SK-MEL-5 (cell line): ENCODE data around the gene ZBTB20. TPM values are rescaled to one million over a fixed set of nuclear protein-coding genes. Genes with fewer than 3 reads are reported as not detected.

ENCODE experiments used
- DNase-seq: peaks from one replicate; pipeline ENCODE4 v3.0.0-alpha.2; 2016; ENCODE audit warnings: low read depth, low spot score
- in situ Hi-C: cut with HindIII; loops from 2 replicates; pipeline ENCODE4 v1.10.0; 2016; ENCODE audit warnings: low sequenced_read_pairs, high pct_unique_total_duplicates, low pct_unique_long_range_greater_than_20kb
- total RNA-seq: library from RNA; depleted of rRNA; stranded (reverse); fragments of >200 nt; shearing (Covaris generic); gene quantifications from 2 replicates; pipeline ENCODE4 v1.2.3, GENCODE V29; 2014

ZBTB20 gene
- total RNA-seq, 1 experiment from 2014 or later: 2.9 TPM

DNA sequence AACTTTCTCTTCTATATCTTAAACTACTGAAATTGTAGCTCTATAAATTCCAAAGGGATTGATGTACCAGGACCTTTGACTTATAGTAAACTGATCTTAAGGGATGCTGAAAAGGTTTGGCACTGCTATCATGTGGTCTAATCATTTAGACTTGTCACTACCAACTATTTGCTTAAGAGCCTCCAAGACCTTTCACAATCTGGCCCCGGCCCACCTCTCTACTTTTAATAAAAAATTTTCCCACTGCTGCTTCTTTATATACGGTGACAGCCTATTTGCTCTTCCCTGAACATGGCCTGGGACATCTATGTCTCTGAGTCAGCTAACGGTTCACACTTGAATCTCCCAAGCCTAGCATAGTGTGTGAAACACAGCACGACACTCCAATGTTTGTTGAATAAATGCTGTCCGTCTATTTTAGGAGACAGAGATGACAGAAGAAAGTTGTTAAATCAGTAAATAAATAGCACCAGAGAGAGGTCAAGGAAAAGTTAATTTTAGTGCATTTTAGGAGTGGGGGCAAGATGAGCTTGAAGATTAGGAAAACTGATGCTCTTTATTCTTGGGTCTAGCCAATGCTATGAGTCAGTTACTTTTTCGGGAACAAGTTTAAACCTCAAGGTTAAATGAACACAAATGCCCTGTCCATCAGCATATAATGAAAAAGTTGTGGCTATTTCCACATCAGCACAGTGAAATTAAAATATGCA is 640.3 kb downstream of the ZBTB20 start:
- no peak for DNase-seq
- in situ Hi-C loops: no loop called here

DNA sequence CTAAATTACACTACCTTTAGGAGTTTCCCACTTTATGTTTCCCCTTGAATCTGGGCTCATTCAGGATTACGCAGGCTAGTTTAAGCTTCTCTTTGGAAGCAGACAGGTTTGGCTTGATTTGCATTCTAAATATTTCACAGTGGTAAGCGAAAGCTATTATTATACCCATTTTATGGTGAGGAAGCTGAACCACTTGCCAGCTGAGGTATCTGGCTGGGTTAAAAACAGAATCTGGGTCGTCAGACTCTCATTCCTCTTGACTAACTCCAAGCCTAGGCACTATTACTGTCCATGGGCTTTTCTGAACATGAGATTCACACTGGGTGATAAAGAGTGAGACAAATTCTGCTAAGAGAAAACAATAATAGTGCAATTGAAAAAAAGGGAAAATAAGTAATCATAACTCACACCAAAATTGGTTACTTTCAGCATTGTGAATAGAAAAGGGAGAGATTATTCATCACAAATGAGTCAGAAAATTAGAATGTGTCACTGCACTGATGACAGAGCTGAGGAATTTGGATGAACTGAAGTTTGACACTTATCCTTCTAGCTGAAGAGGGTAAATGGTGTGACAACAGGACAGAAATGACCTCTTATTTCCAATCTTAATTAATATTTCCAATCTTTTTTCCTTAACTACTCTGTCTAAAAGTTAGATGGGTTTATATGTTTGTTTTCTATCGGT is 642.0 kb downstream of the ZBTB20 start:
- DNase-seq: no peak
- in situ Hi-C loops: no loop called here

DNA sequence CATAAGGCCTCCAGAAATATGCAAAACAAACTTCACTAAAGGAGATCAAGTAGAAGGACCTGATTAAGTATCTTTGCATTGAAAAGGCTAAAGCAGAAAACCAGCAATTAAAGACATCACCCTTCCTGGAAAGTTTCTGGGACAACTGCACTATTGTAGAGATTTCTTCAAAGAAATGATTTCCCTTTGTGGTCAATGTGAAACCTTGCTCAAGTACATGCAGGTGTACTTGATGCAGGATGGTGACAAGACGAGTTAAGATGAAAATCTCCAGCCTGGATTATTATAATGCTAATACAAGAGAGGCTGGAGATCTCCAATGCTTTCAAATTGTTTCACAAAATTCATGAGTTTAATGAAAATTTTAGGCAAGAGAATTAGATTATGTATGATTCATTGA is 644.9 kb downstream of the ZBTB20 start:
- DNase-seq: no peak
- in situ Hi-C loops: no loop called here

DNA sequence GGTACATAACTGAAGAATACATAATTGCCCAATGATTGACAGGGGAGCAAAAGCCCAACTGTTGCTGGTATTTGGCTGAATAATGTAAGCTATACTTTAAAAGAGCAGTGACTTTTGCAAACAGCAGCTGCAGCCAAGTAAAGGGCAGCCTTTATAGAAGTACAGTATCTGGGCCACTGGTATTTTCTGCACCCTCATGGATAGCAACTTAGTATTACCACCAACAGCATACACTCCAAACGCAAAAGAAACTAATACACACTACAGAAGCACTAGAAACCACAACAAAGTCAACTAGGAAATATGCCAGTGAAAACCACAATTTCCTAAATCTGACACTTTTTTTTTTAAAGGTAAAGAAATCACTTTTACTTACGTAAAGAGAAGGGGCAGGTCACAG is 647.1 kb downstream of the ZBTB20 start:
- no peak for DNase-seq
- in situ Hi-C loops: no loop called here

DNA sequence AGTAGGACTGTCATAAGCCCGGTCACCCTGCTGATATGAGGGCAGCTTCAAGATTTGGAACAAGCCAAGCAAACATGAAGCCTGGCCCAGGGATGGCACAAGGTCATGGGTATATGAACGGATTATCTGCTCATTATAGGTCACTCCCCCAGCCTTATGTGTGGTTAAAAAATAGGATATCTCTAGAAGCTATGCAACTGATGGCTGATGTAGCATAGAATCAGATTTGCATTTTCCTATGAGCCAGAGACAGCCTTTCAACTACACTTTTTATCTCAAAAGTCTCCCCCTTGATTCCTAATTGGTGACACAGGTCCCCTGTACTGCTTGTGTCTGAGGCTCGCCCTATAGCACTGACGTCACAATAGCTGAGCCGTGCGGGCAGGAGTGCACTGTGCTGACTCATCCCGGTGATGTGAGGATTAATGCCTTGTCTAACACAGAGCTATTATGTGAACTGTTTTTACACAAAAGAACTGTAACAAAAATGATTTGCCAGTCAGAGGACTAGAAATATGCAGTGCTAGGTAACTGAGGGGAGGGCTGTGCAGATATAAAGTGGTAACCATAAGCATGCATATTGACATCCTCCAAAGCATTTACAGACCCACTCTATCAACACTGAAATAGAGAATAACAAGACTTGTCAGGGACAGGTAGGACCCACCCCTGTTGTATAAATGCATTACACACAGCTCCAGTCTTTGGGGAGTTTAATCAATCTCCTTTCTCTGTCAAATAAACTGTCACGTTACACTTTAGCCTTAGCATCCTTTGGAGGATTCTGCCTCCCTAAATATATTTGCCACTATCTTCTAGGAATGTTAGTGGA is 648.3 kb downstream of the ZBTB20 start:
- peak; percentile 26 for DNase-seq
- in situ Hi-C loops: no loop called here

DNA sequence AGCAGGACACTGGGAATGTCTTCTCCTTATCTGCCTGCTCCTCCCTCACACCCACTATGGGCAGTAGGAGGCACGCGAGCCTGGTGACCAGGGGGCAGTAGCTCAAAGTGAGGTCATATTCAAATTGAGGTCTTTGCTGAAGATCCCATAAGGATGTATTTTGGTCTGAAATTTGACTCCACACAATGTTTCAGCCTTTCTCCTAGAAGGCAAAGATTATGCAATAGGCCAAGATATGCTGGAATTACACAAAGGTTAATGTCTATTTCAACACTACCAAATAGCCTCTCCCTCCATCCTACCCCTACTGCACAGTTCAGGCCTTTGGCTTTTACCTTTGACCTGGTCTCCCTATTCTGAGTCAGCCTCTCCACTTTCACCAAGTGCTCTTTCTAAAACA is 650.2 kb downstream of the ZBTB20 start:
- in situ Hi-C loops: no loop called here
- no peak for DNase-seq

DNA sequence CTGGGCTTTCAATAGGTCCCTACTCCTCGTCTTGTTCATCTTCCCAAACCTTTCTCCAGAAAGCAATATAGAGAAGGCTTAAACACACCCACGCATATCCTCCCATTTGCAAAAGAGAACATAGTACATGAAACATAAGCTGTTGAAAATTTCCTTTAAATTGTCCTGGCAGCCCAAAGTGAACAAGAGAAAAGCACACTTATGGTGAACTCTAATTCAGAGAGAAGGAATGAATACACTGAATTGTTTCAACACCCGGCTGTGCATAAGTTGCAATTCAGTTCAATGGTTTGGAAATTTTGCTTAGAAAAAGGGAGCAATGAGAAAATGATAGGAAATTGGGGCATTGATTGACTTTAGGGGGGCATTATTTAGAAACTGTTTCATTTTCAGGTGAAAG is 650.6 kb downstream of the ZBTB20 start:
- no peak for DNase-seq
- in situ Hi-C loops: no loop called here

DNA sequence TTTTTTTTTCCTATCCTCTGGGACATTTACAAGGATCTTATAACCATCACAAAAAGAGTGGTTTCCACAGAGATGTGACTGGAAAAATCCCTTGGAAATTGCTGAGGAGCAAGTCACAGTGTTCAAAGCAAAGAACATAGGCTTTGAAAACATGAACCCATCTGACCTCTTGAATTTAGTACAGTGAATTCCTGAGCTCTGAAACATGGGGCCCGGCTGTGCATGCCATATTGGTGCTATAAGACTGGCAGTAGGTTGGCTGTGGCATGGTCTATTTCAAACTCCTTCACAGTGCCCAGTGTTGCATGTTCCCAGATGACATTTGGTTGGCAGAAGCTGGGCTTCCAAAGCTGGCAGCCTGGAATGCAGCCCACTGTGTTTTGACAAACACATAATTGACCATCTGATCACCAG is 651.1 kb downstream of the ZBTB20 start:
- no peak for DNase-seq
- in situ Hi-C loops: no loop called here

DNA sequence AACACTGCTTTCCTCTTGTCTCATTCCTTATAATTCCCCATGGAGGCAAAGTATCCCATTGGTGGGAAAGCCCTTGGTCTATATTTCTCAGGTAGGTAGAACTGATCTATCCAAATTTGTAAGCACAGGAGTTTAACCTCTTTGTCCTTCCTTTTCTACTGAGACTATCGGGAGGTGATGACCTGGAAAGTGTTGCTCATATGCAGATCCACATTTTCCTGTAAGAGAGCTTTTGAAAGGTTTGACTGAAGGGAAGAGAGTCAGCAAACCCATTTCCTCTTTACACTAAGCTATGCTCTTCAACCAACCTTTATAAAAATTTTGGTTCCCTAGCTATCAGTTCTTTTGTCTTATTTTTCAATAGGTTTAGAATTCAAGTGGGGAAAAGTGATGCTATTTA is 652.6 kb downstream of the ZBTB20 start:
- DNase-seq: no peak
- in situ Hi-C loops: no loop called here

DNA sequence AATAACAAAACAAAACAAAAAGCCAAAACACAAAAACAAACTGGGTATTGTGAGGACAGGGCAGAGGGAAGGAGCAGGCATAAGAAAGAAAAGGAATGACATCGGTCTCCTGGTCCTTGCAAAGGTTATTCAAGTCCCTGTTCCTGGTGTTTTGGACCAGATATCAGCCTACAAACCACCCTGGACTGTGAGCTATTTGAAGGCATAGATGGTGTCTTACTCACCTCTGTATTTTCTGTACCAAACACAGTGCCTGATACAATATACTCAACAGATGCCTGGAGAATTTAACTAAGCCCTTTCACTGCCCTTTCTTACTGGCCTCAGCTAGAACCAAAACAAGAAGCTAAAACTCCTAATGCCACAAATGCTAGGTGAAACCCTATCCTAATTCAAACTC is 656.3 kb downstream of the ZBTB20 start:
- no peak for DNase-seq

DNA sequence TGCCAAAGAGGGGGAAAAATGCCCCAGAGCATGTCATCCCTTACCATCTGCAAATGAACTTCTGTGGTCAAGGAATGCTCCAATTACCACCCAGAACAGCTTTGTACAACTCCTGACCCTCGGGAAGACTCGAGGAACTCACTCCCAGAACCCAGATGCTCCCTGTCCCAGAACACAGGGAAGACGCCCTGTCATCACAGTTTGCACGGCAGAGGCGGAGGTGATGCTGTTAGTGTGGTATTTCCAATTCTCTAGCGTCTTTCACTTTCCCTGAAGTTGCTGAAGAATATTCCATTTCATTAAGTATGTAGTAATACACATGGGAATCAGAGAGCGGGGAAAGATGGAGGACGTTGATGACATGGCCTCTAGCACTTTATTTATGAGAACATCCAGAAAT is 659.6 kb downstream of the ZBTB20 start:
- in situ Hi-C loops: no loop called here

More for the DNA sequence above, 656.3 kb downstream of the ZBTB20 start:
- in situ Hi-C loops: no loop called here

DNA sequence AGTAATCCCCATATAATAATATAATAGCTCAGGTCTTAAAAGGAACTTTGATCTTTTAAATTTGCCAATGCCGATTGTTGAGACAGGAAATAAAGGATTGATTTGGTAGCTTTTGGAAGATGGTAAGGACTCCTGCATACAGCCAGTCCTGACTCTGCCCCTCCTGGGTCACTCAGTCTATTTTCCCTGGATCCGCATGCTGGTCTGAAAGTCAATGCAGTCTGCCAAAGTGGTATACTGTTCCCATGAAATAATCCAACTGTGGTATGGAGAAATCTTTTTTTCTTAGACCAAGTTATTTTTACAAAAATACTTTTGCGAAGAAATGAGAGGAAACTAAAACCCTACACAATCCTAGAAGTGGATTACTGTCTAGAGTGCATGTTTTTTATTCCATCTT is 662.2 kb downstream of the ZBTB20 start:
- in situ Hi-C loops: no loop called here
- no peak for DNase-seq

More for the DNA sequence above, 659.6 kb downstream of the ZBTB20 start:
- DNase-seq: no peak

DNA sequence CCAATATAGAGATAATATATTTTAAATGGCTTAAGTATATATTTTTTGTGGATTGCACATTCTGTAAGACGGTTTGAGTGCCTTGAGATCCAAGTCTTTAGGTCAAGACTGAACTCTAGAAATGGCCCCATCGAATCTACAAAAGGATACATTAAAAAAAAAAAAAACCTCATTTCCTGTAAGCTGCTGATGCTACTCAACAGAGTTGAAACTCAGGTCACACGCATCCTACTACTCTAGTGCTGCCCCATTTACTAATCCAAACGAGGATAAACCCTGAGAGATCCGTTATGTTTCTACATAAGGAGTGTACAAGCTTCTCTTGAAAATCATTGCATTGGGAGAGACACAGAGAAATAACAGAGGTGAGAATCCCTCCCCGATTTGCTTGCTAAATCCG is 666.0 kb downstream of the ZBTB20 start:
- in situ Hi-C loops: no loop called here
- DNase-seq: no peak

DNA sequence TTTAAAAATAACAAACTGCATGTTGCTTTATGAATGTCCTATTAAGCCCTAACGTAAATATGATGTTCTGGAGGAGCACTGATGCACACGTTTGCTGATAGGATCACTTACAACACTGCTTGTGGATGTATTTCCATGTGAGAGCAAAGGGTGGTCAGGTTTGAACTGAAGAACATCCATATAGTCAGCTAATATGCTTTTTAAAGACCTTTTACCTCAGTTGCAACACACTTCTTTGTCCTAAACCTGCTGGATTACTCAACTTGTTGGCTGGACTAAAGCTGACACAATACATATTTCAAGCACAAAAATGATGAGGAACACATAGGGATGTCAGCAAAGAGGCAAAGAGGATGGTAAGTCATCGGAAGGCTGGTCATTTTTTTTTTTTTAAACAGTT is 666.6 kb downstream of the ZBTB20 start:
- in situ Hi-C loops: no loop called here
- no peak for DNase-seq

DNA sequence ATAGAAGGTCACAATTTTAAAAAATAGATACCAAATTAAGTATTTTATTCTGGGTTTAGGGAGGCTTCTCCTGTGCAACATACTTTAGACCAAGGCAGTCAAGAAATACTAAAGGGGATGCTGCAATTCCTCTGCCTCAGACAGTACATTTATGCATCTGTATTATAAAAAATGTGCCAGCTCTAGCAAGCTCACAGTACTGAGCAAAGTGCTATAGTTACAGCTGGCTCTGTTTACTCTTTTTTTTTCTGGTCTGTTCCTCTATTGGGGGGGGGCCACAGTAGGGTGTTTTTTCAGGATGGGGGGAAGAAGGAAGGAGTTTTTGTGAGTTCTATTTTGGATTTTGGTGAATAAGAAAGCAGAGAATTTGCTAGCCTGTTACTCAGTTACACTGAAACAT is 668.3 kb downstream of the ZBTB20 start:
- no peak for DNase-seq
- in situ Hi-C loops: no loop called here

DNA sequence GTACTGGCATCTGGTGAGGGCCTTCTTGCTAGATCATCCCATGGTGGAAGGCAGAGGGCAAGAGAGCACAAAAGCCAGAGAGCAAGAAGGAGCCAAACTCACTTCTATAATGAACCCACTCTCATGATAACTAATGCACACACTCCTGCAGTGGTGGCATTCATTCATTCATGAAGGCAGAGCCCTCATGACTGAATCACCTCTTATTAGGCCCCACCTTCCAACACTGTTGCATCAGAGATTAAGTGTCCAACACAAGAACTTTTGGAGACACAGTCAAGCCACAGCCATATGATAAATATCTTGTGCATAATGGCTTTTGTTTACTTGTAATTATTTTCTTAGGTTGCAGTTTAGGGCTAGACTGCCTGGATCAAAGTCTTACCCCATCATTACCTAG is 670.6 kb downstream of the ZBTB20 start:
- in situ Hi-C loops: no loop called here
- no peak for DNase-seq

DNA sequence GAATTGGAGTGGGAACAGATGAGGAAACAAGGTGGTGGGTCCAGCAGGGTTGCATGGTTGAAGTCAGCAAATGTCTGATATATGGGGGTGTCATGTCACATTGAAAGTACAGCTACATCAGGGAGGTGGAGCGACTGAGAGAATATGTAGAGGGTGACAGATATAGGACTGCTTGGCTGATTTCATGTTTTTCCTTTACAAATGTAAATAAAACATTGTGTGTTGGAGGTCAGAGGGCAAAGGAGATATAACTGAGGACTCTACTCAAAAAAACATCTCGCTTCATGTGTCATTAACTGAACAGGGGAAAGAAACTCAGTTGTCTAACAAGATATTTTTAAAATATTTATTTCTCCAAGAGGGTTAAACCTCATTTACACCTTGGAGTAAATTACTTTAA is 675.6 kb downstream of the ZBTB20 start:
- no peak for DNase-seq
- in situ Hi-C loops: no loop called here

DNA sequence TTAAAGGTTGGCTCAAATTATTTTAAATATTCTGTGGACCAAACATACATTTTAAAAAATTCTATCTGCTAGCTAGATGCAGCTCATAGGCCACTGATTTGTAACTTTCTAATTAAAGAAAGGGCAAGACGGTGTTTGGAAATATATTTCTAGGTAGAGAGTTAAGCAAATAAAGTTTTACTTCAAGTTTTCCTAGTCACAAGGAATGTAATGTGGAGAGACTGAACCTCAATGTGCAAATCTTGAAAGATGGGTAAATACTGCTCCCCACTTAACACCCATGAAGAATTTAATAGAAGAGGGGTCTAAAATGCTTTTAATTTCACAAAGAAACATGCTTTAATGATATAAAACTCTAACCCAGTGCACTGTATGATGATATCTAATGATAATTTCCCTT is 678.0 kb downstream of the ZBTB20 start:
- in situ Hi-C loops: no loop called here
- DNase-seq: no peak

DNA sequence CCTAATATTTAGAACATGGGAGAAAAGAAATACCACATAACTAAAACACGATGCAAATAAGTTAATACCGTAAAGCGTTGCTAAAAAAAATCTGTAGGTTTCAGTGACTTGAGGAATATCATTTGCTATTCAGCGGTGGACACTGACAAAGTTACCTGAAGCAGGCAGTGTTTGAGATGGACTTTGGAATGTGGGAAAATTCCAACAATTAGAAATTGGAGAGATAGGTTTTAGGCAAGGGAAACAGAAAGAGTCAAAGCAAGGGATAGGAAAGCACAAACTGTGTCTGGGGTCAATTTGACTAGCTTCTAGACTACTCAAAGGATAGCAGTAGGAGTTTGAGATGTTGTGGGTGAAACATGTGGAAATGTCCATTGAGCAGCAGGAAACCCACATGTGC is 680.3 kb downstream of the ZBTB20 start:
- in situ Hi-C loops: no loop called here
- DNase-seq: no peak
